K562 (cell line): ENCODE data around the gene SCGB1A1. TPM values are rescaled to one million over a fixed set of nuclear protein-coding genes. Genes with fewer than 3 reads are reported as not detected.

Experiments used
- BRCA1 ChIP-seq, 2 experiments: fragments of 450-650 bp in 1 of 2; sonication (generic) in 1 of 2; formaldehyde crosslinking in 1 of 2; IDR thresholded peaks; 2 replicates each; pipeline versions ENCODE4 v1.5.0 to v1.6.1; 2017 to 2020; ENCODE audit warnings: mild to moderate bottlenecking in 1 of 2, missing genetic modification reagents in 1 of 2
- MYC ChIP-seq, 2 experiments: fragments of 250-450 bp in 1 of 2; sonication (Bioruptor Pico) in 1 of 2; IDR thresholded peaks; 2 replicates each; pipeline versions ENCODE4 v1.5.1 to v1.6.1; 2012 to 2021; ENCODE audit warnings: low read depth in 2 of 2, borderline replicate concordance in 1 of 2, improper control_type of control experiment in 1 of 2, low read length in 1 of 2, mild to moderate bottlenecking in 1 of 2, moderate library complexity in 1 of 2
- NFYB ChIP-seq: IDR thresholded peaks from 2 replicates; pipeline ENCODE4 v1.6.1; 2011; ENCODE audit warnings: mild to moderate bottlenecking, moderate library complexity; ENCODE audit not compliant: insufficient read length; ENCODE audit errors: extremely low read depth
- PCBP1 ChIP-seq: fragments of 200-400 bp; formaldehyde crosslinking; IDR thresholded peaks from 2 replicates; pipeline ENCODE4 v1.6.1; 2018; ENCODE audit warnings: mild to moderate bottlenecking, low read depth, low read length; ENCODE audit not compliant: poor library complexity, severe bottlenecking
- SMARCC2 ChIP-seq: fragments of 450-650 bp; IDR thresholded peaks from 2 replicates; pipeline ENCODE4 v1.6.1; 2017; ENCODE audit warnings: antibody characterized with exemption, moderate library complexity, mild to moderate bottlenecking, low read depth
- SNRNP70 ChIP-seq: fragments of 200-400 bp; formaldehyde crosslinking; optimal IDR thresholded peaks from 2 replicates; pipeline ENCODE3; 2017; ENCODE audit warnings: low read depth, low read length
- ZNF165 ChIP-seq: fragments of 250-450 bp; sonication (Bioruptor Pico); IDR thresholded peaks from 2 replicates; pipeline ENCODE4 v1.4.0; 2020; ENCODE audit warnings: borderline replicate concordance
- ZNF695 ChIP-seq: fragments of 450-650 bp; formaldehyde crosslinking; IDR thresholded peaks from 2 replicates; pipeline ENCODE4 v1.4.0; 2020; ENCODE audit warnings: mild to moderate bottlenecking, moderate library complexity
- polyA plus RNA-seq, 8 experiments: library from polyadenylated mRNA; depleted of rRNA in 4 of 8; stranded (reverse) in 5 of 8; unstranded in 3 of 8; fragments of >200 nt; fragmentation: Nextera tagmentation in 2 of 8; fragmentation: Illumina TruSeq in 1 of 8; extraction: Ambion mirVana in 2 of 8; extraction: Trizol in 1 of 8; gene quantifications; 2 replicates each; pipeline versions ENCODE4 v1.2.1 to v1.2.3, GENCODE V29; 2011 to 2014; ENCODE audit warnings: inconsistent platforms in 1 of 8, missing spikeins in 1 of 8
- total RNA-seq, 7 experiments: library from RNA; depleted of rRNA in 6 of 7; stranded (reverse); fragments of >200 nt in 6 of 7; fragmentation: Illumina TruSeq in 2 of 7; extraction: Trizol in 2 of 7; gene quantifications; 2 replicates each; pipeline versions ENCODE4 v1.2.1 to v1.2.3, GENCODE V29; 2011 to 2021; ENCODE audit warnings: low replicate concordance in 1 of 7
- TF ChIP-seq, protein P1 (sequence below): fragments of 200-800 bp; sonication (Bioruptor generic); IDR thresholded peaks from 2 replicates; pipeline ENCODE4 v1.6.1; 2016; ENCODE audit warnings: missing genetic modification characterization, missing compliant biosample characterization
- TF ChIP-seq, protein P2 (sequence below): fragments of 450-650 bp; IDR thresholded peaks from 2 replicates; pipeline ENCODE4 v1.6.1; 2016; ENCODE audit warnings: antibody characterized with exemption
- TF ChIP-seq, protein P3 (sequence below): fragments of 450-650 bp; IDR thresholded peaks from 2 replicates; pipeline ENCODE4 v1.6.1; 2014; ENCODE audit warnings: low read depth, mild to moderate bottlenecking, moderate library complexity, borderline replicate concordance
- TF ChIP-seq, protein P4 (sequence below): fragments of 200-800 bp; sonication (Bioruptor generic); IDR thresholded peaks from 2 replicates; pipeline ENCODE4 v1.6.1; 2017; ENCODE audit warnings: missing genetic modification characterization, missing compliant biosample characterization

SCGB1A1 gene
- total and polyA plus RNA-seq, 9 of the 15 experiments (the other 6 are each of a cell fraction or from before 2014, with no cell fraction given): 0.55 TPM; not detected in 8

DNA sequence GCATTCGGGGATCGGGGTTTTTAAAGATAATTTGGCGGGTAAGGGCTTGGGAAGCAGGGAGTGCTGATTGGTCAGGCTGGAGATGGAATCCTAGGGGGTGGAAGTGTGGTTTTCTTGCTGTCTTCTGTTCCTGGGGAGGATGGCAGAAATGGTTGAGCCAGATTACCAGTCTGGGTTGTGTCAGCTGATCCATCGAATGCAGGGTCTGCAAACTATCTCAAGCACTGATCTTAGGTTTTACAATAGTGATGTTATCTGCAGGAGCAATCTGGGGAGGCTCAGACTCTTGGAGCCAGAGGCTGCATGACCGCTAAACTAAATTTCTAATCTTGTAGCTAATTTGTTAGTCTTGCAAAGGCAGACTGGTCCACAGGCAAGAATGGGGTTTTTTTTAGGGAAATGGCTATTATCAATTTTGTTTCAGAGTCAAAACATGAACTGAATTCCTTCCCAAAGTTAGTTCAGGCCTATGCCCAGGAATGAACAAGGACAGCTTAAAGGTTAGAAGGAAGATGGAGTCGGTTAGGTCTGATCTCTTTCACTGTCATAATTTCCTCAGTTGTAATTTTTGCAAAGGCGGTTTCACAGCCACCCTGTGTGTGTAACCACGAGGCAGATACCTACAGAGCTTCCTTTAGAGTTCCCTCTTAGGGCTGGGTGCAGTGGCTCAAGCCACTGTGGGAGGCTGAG, 10.2 kb downstream of the SCGB1A1 start (continued):
- TF ChIP-seq, protein P1, sequence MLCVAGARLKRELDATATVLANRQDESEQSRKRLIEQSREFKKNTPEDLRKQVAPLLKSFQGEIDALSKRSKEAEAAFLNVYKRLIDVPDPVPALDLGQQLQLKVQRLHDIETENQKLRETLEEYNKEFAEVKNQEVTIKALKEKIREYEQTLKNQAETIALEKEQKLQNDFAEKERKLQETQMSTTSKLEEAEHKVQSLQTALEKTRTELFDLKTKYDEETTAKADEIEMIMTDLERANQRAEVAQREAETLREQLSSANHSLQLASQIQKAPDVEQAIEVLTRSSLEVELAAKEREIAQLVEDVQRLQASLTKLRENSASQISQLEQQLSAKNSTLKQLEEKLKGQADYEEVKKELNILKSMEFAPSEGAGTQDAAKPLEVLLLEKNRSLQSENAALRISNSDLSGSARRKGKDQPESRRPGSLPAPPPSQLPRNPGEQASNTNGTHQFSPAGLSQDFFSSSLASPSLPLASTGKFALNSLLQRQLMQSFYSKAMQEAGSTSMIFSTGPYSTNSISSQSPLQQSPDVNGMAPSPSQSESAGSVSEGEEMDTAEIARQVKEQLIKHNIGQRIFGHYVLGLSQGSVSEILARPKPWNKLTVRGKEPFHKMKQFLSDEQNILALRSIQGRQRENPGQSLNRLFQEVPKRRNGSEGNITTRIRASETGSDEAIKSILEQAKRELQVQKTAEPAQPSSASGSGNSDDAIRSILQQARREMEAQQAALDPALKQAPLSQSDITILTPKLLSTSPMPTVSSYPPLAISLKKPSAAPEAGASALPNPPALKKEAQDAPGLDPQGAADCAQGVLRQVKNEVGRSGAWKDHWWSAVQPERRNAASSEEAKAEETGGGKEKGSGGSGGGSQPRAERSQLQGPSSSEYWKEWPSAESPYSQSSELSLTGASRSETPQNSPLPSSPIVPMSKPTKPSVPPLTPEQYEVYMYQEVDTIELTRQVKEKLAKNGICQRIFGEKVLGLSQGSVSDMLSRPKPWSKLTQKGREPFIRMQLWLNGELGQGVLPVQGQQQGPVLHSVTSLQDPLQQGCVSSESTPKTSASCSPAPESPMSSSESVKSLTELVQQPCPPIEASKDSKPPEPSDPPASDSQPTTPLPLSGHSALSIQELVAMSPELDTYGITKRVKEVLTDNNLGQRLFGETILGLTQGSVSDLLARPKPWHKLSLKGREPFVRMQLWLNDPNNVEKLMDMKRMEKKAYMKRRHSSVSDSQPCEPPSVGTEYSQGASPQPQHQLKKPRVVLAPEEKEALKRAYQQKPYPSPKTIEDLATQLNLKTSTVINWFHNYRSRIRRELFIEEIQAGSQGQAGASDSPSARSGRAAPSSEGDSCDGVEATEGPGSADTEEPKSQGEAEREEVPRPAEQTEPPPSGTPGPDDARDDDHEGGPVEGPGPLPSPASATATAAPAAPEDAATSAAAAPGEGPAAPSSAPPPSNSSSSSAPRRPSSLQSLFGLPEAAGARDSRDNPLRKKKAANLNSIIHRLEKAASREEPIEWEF (CRISPR knock-in tag): no peak
- TF ChIP-seq SMARCC2 (no peak), SNRNP70 (no peak), ZNF165 (CRISPR knock-in tag) (0 out of 2 replicates have a peak, but pooled peaks have one; percentile 63), PCBP1 (no peak), ZNF695 (no peak), BRCA1 (IDR thresholded peaks at IDR 0.05) (no peak), BRCA1 (CRISPR knock-in tag; IDR thresholded peaks at IDR 0.05) (no peak), MYC (IDR thresholded peaks at IDR 0.05; ENCODE audit: low read depth, low read length) (no peak), MYC (CRISPR knock-in tag; IDR thresholded peaks at IDR 0.05; ENCODE audit: borderline replicate concordance, low read depth) (peak; percentile 79; the same call in 1 of the 2 replicates), NFYB (peak; percentile 16)
- TF ChIP-seq, protein P2, sequence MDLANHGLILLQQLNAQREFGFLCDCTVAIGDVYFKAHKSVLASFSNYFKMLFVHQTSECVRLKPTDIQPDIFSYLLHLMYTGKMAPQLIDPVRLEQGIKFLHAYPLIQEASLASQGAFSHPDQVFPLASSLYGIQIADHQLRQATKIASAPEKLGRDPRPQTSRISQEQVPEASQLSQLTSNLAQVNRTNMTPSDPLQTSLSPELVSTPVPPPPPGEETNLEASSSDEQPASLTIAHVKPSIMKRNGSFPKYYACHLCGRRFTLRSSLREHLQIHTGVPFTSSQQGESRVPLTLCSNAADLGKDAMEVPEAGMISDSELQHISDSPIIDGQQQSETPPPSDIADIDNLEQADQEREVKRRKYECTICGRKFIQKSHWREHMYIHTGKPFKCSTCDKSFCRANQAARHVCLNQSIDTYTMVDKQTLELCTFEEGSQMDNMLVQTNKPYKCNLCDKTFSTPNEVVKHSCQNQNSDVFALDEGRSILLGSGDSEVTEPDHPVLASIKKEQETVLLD: no peak
- TF ChIP-seq, protein P3, sequence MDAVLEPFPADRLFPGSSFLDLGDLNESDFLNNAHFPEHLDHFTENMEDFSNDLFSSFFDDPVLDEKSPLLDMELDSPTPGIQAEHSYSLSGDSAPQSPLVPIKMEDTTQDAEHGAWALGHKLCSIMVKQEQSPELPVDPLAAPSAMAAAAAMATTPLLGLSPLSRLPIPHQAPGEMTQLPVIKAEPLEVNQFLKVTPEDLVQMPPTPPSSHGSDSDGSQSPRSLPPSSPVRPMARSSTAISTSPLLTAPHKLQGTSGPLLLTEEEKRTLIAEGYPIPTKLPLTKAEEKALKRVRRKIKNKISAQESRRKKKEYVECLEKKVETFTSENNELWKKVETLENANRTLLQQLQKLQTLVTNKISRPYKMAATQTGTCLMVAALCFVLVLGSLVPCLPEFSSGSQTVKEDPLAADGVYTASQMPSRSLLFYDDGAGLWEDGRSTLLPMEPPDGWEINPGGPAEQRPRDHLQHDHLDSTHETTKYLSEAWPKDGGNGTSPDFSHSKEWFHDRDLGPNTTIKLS: no peak
- TF ChIP-seq, protein P4, sequence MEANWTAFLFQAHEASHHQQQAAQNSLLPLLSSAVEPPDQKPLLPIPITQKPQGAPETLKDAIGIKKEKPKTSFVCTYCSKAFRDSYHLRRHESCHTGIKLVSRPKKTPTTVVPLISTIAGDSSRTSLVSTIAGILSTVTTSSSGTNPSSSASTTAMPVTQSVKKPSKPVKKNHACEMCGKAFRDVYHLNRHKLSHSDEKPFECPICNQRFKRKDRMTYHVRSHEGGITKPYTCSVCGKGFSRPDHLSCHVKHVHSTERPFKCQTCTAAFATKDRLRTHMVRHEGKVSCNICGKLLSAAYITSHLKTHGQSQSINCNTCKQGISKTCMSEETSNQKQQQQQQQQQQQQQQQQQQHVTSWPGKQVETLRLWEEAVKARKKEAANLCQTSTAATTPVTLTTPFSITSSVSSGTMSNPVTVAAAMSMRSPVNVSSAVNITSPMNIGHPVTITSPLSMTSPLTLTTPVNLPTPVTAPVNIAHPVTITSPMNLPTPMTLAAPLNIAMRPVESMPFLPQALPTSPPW (CRISPR knock-in tag): no peak
